MCF 10A (cell line): ENCODE results near the gene MAGI1. TPM values are rescaled to one million over a fixed set of nuclear protein-coding genes. Genes with fewer than 3 reads are reported as not detected.

Source experiments
- BruUV-seq: library from RNA; stranded (reverse); fragments of 400-500 nt; replicated peaks from 2 replicates; lab custom pipeline; 2021; lab: Mats Ljungman, UMichigan
- CTCF ChIA-PET: fragments of 300-600 bp; sonication (Branson Sonifier 250); formaldehyde crosslinking; extraction: SDS; loops from one replicate; lab custom pipeline; 2021; ENCODE audit warnings: antibody characterized with exemption, inconsistent platforms; lab: Yijun Ruan, JAX
- POLR2A ChIA-PET: fragments of 300-600, 350-650 bp; sonication (Branson Sonifier 250); formaldehyde crosslinking; extraction: SDS; loops from one replicate; lab custom pipeline; 2020; ENCODE audit warnings: antibody characterized with exemption, inconsistent platforms; lab: Yijun Ruan, JAX
- DNase-seq: peaks from one replicate; pipeline ENCODE4 v3.0.0-alpha.2; 2018; ENCODE audit not compliant: unreplicated experiment
- H3K27ac Mint-ChIP-seq: one replicate; pipeline ENCODE4 v1.8.0; 2022; ENCODE audit warnings: mild to moderate bottlenecking, low read depth, mixed read lengths; ENCODE audit not compliant: unreplicated experiment
- H3K27me3 Mint-ChIP-seq: one replicate; pipeline ENCODE4 v1.8.0; 2022; ENCODE audit warnings: mixed read lengths; ENCODE audit not compliant: insufficient read depth, unreplicated experiment
- H3K36me3 Mint-ChIP-seq: one replicate; pipeline ENCODE4 v1.8.0; 2022; ENCODE audit warnings: mild to moderate bottlenecking, moderate library complexity, mixed read lengths; ENCODE audit not compliant: insufficient read depth, unreplicated experiment
- H3K4me1 Mint-ChIP-seq: one replicate; pipeline ENCODE4 v1.8.0; 2022; ENCODE audit warnings: mixed read lengths; ENCODE audit not compliant: insufficient read depth, unreplicated experiment
- H3K4me3 Mint-ChIP-seq: one replicate; pipeline ENCODE4 v1.8.0; 2022; ENCODE audit warnings: mild to moderate bottlenecking, moderate library complexity, mixed read lengths; ENCODE audit not compliant: unreplicated experiment
- H3K9me3 Mint-ChIP-seq: one replicate; pipeline ENCODE4 v1.8.0; 2022; ENCODE audit warnings: mixed read lengths; ENCODE audit not compliant: unreplicated experiment
- CTCF ChIP-seq: fragments of 200-600 bp; IDR thresholded peaks from one replicate; pipeline ENCODE4 v1.8.0; 2022; ENCODE audit warnings: antibody characterized with exemption, mild to moderate bottlenecking; ENCODE audit not compliant: unreplicated experiment
- intact Hi-C: fragments of 100-400 bp; cut with micrococcal nuclease; formaldehyde crosslinking; loops from 2 replicates; pipeline ENCODE4 v1.14.1; 2022
- total RNA-seq: library from RNA; stranded (reverse); gene quantifications from 2 replicates; pipeline ENCODE4 v1.2.3, GENCODE V29; 2022

Gene MAGI1
- total RNA-seq, 1 experiment from 2014 or later, result 6.2 TPM

DNA sequence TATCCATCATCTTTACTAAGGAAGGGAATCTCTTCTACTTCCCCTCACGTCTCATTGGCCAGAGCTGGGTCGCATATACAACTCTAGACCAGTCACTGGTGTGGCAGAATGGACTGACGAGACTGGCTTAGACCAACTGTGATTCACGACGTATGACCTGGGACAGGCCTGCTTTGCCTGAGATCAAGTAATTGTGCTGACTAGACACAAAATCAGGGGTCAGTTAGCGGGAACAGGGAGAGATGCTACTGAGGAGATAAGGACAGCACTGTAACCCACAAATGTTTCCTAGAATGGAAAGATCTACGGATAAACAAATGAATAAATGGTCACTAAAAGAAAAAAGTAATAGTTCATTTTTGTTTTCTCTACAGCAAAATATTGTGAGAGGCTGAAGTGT is 308.3 kb downstream of the MAGI1 start:
- Mint-ChIP-seq H3K36me3 (no peaks in the 10 kb centered on the region), H3K4me3 (no peak overlapping the region), H3K27ac (no peak overlapping the region), H3K27me3 (no peaks in the 10 kb centered on the region), H3K4me1 (no peaks in the 10 kb centered on the region), H3K9me3 (no peaks in the 10 kb centered on the region)
- ChIA-PET CTCF (interaction anchor here (0.6 to 3.9 kb wide), 8 partner anchors 9 to 1199 kb away, joined by 3 to 43 read pairs (median 4); no protein-coding TSS in a partner anchor), POLR2A (no interaction called here)
- TF ChIP-seq CTCF, result no peak
- intact Hi-C loops, result no loop called here
- no peak for DNase-seq
- no TSS peak for BruUV-seq

DNA sequence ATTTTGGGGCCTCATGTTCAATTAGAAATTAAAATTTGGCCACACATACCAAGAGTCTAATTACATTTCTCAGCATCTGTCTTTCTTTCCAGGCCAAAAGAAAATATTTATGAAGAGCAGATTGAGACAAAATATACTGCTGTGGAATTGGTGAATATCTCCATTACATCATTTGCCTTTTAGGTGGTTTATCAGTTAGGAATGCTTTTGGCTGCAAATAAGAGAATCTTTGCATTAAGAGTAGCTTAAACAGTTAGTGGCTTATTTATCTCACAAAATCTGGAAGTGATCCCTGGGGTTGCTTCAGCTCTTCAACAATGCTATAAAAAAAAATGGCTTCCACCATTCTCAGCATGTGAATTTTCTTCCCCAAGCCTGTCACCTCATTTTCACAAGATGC is 308.7 kb downstream of the MAGI1 start:
- intact Hi-C loops, result no loop called here
- no peak for TF ChIP-seq CTCF
- BruUV-seq, result no TSS peak
- ChIA-PET POLR2A (no interaction called here), CTCF (interaction anchor here (0.6 to 3.9 kb wide), 6 partner anchors 36 to 1198 kb away, joined by 3 to 43 read pairs (median 4); no protein-coding TSS in a partner anchor)
- DNase-seq, result no peak
- H3K4me1 Mint-ChIP-seq, result no peaks in the 10 kb centered on the region
- H3K36me3 Mint-ChIP-seq, result no peaks in the 10 kb centered on the region
- H3K27ac Mint-ChIP-seq, result no peak overlapping the region
- no peaks in the 10 kb centered on the region for H3K9me3 Mint-ChIP-seq
- no peaks in the 10 kb centered on the region for H3K27me3 Mint-ChIP-seq
- H3K4me3 Mint-ChIP-seq, result no peak overlapping the region

DNA sequence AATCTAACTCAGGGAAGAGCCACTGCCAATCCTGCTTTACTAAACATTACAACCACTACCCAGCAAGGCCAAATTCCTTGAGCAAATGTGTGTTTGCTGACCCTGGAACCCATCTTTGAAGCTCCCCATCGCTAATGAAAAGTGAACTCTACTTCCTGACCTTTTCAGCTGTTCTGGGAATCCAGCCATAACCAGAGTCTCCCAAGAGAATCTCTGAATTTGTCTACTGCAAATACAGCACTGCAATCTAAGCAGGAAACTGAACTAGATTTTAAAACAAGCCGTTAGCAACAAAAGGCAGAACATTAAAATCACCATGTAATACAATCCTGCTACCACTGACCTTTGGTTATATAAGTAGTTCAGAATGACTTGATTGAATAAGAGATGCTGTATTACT is 309.2 kb downstream of the MAGI1 start:
- no peak for DNase-seq
- TF ChIP-seq CTCF, result no peak
- no peaks in the 10 kb centered on the region for H3K9me3 Mint-ChIP-seq
- H3K36me3 Mint-ChIP-seq, result no peaks in the 10 kb centered on the region
- no TSS peak for BruUV-seq
- no peak overlapping the region for H3K4me3 Mint-ChIP-seq
- intact Hi-C loops, result no loop called here
- no peak overlapping the region for H3K27ac Mint-ChIP-seq
- H3K27me3 Mint-ChIP-seq, result no peaks in the 10 kb centered on the region
- POLR2A ChIA-PET, result no interaction called here
- CTCF ChIA-PET, result interaction anchor here (0.7 to 3.9 kb wide), 5 partner anchors 36 to 1198 kb away, joined by 3 to 43 read pairs (median 4); no protein-coding TSS in a partner anchor
- no peaks in the 10 kb centered on the region for H3K4me1 Mint-ChIP-seq

- H3K9me3 Mint-ChIP-seq, result no peaks in the 10 kb centered on the region
- H3K27me3 Mint-ChIP-seq, result no peaks in the 10 kb centered on the region
- H3K27ac Mint-ChIP-seq, result no peak overlapping the region
- no TSS peak for BruUV-seq
- TF ChIP-seq CTCF, result no peak
- no peaks in the 10 kb centered on the region for H3K36me3 Mint-ChIP-seq
- intact Hi-C loops, result no loop called here
- H3K4me3 Mint-ChIP-seq, result no peak overlapping the region
- no peak for DNase-seq
- no peaks in the 10 kb centered on the region for H3K4me1 Mint-ChIP-seq
- ChIA-PET CTCF (interaction anchor here (1.1 kb wide), 1 partner anchor 289 kb away, joined by 4 read pairs; no protein-coding TSS in a partner anchor), POLR2A (no interaction called here)
Observed at GRCh38 chr3:65728138-65728537, 310.6 kb downstream of the MAGI1 start.
